K562 (cell line): ENCODE measurements around the gene PRICKLE3. TPM values are rescaled to one million over a fixed set of nuclear protein-coding genes. Genes with fewer than 3 reads are reported as not detected.

Experiments used
- ATAC-seq: fragments of 200-7000 bp; cut with Tn5 transposase; 3 replicates; pipeline ENCODE4 v1.9.1; 2020; ENCODE audit warnings: moderate library complexity
- BruUV-seq: library from RNA; stranded (reverse); fragments of 400-500 nt; replicated peaks from 2 replicates; lab custom pipeline; 2021; lab: Mats Ljungman, UMichigan
- CTCF ChIA-PET: fragments of 300-600 bp; formaldehyde crosslinking; extraction: SDS; loops from one replicate; lab custom pipeline; 2021; ENCODE audit warnings: low intra/inter-chr PET ratio; lab: Yijun Ruan, JAX
- POLR2A ChIA-PET: fragments of 300-600, 350-650 bp; sonication (Branson Sonifier 250); formaldehyde crosslinking; extraction: SDS; loops from one replicate; lab custom pipeline; 2021; ENCODE audit warnings: antibody characterized with exemption, inconsistent platforms; lab: Yijun Ruan, JAX
- DNase-seq, 4 experiments: peaks; one replicate each; pipeline versions ENCODE4 v3.0.0 to v3.0.0-alpha.2; 2011 to 2018; ENCODE audit warnings: low spot score in 3 of 4, mixed read lengths in 3 of 4; ENCODE audit errors: extremely low read depth in 1 of 4
- FAIRE-seq: peaks from 2 replicates; lab custom pipeline; 2011; peaks lifted over from hg19 to GRCh38; lab: Jason Lieb, UNC
- H2AFZ ChIP-seq: 2 replicates; pipeline ENCODE4 v1.6.0; 2011; ENCODE audit warnings: low read depth, low read length, control low read depth, inconsistent platforms
- H3K27ac ChIP-seq: fragments of 200-600 bp; 3 replicates; pipeline ENCODE4 v1.8.0; 2011; ENCODE audit warnings: low read depth, mild to moderate bottlenecking, control low read depth, inconsistent platforms, low read length, moderate library complexity, mixed read lengths; ENCODE audit errors: extremely low read depth
- H3K27me3 ChIP-seq, 2 experiments: fragments of 300-600 bp in 1 of 2; 2 replicates in 1 of 2; 3 replicates in 1 of 2; pipeline versions ENCODE4 v1.6.0 to v1.8.0; 2011; ENCODE audit warnings: inconsistent platforms in 2 of 2, low read length in 2 of 2, mild to moderate bottlenecking in 1 of 2, mixed read lengths in 1 of 2, moderate library complexity in 1 of 2; ENCODE audit not compliant: control insufficient read depth in 2 of 2, insufficient read depth in 2 of 2
- H3K36me3 ChIP-seq: fragments of 300-600 bp; 3 replicates; pipeline ENCODE4 v1.8.0; 2011; ENCODE audit warnings: mild to moderate bottlenecking, low read length, inconsistent platforms; ENCODE audit not compliant: control insufficient read depth, insufficient read depth
- H3K4me1 ChIP-seq, 2 experiments: fragments of 200-600 bp in 1 of 2; replicated peaks in 1 of 2; 2 replicates in 1 of 2; 3 replicates in 1 of 2; pipeline versions ENCODE4 v1.5.1 to v1.8.0; 2011; ENCODE audit warnings: inconsistent platforms in 2 of 2, low read length in 2 of 2, mild to moderate bottlenecking in 1 of 2, mixed read lengths in 1 of 2, moderate library complexity in 1 of 2; ENCODE audit not compliant: control insufficient read depth in 2 of 2, insufficient read depth in 2 of 2
- H3K4me2 ChIP-seq: 2 replicates; pipeline ENCODE4 v1.6.1; 2011; ENCODE audit warnings: low read length, control low read depth, inconsistent platforms, mixed read lengths; ENCODE audit not compliant: insufficient read depth
- H3K4me3 ChIP-seq: fragments of 200-600 bp; sonication (generic), shearing (Covaris generic); 2 replicates; pipeline ENCODE4 v1.5.1; 2016; ENCODE audit warnings: control low read depth, inconsistent platforms
- H3K79me2 ChIP-seq: fragments of 200-600 bp; 3 replicates; pipeline ENCODE4 v1.8.0; 2011; ENCODE audit warnings: low read length, inconsistent platforms; ENCODE audit not compliant: control insufficient read depth, insufficient read depth
- H3K9ac ChIP-seq, 2 experiments: 2 replicates each; pipeline versions ENCODE4 v1.6.0 to v1.6.1; 2011; ENCODE audit warnings: low read depth in 2 of 2, low read length in 2 of 2, control low read depth in 1 of 2, inconsistent platforms in 1 of 2, mild to moderate bottlenecking in 1 of 2, mixed read lengths in 1 of 2; ENCODE audit not compliant: insufficient read depth in 1 of 2
- H3K9me1 ChIP-seq: one replicate; pipeline ENCODE4 v1.6.0; 2011; ENCODE audit warnings: inconsistent platforms, mild to moderate bottlenecking, low read length, moderate library complexity; ENCODE audit not compliant: control insufficient read depth, insufficient read depth
- H3K9me3 ChIP-seq: replicated peaks from 2 replicates; pipeline ENCODE4 v1.5.1; 2011; ENCODE audit warnings: low read depth, low read length, inconsistent platforms; ENCODE audit not compliant: control insufficient read depth, insufficient read depth
- H4K20me1 ChIP-seq: replicated peaks from 2 replicates; pipeline ENCODE4 v1.6.1; 2011; ENCODE audit warnings: low read length, inconsistent platforms, mixed read lengths; ENCODE audit not compliant: control insufficient read depth, insufficient read depth
- DNMT1 ChIP-seq: fragments of 450-650 bp; IDR thresholded peaks from 2 replicates; pipeline ENCODE4 v1.6.1; 2016; ENCODE audit warnings: antibody characterized with exemption, mild to moderate bottlenecking
- GATA2 ChIP-seq: sonication (generic); formaldehyde crosslinking; IDR thresholded peaks from 2 replicates; pipeline ENCODE4 v1.4.0; 2020; ENCODE audit warnings: mild to moderate bottlenecking, missing genetic modification reagents
- KLF10 ChIP-seq: fragments of 250-450 bp; sonication (Bioruptor Pico); IDR thresholded peaks from 2 replicates; pipeline ENCODE4 v1.6.1; 2021; ENCODE audit warnings: matching md5 sums
- KLF16 ChIP-seq: IDR thresholded peaks from 2 replicates; pipeline ENCODE4 v1.6.1; 2016; ENCODE audit warnings: antibody characterized with exemption
- MAFG ChIP-seq: fragments of 450-650 bp; conservative IDR thresholded peaks from 2 replicates; pipeline ENCODE4 v1.6.1; 2016; ENCODE audit warnings: missing genetic modification characterization, missing compliant biosample characterization
- MIER1 ChIP-seq: fragments of 450-650 bp; IDR thresholded peaks from 2 replicates; pipeline ENCODE4 v1.6.1; 2016; ENCODE audit warnings: antibody characterized with exemption, mild to moderate bottlenecking, low read depth
- SAFB ChIP-seq: fragments of 200-400 bp; formaldehyde crosslinking; IDR thresholded peaks from 2 replicates; pipeline ENCODE4 v1.6.1; 2017; ENCODE audit warnings: low read depth, low read length, borderline replicate concordance
- SLC30A9 ChIP-seq: fragments of 250-450 bp; sonication (Bioruptor Pico); IDR thresholded peaks from 2 replicates; pipeline ENCODE4 v1.8.0; 2022; ENCODE audit warnings: mild to moderate bottlenecking, moderate library complexity
- SMAD2 ChIP-seq: fragments of 150-350 bp; IDR thresholded peaks from 2 replicates; pipeline ENCODE4 v1.6.1; 2014; ENCODE audit warnings: low read depth, mild to moderate bottlenecking, low read length
- SREBF2 ChIP-seq: sonication (generic); formaldehyde crosslinking; IDR thresholded peaks from 2 replicates; pipeline ENCODE4 v1.4.0; 2020; ENCODE audit warnings: mild to moderate bottlenecking, missing genetic modification reagents
- ZNF354B ChIP-seq: fragments of 250-450 bp; sonication (Bioruptor Pico); IDR thresholded peaks from 2 replicates; pipeline ENCODE4 v1.4.0; 2020
- WGBS: fragments of 100-300 bp; shearing (Covaris generic); methylation state at CpG from one replicate; pipeline ENCODE4 v1.1.6; 2016; ENCODE audit warnings: low coverage, mixed read lengths; ENCODE audit not compliant: insufficient coverage; ENCODE audit errors: missing lambda C conversion rate; 5-methylcytosine and 5-hydroxymethylcytosine counted together
- in situ Hi-C: fragments of 300-500 bp; cut with MboI; formaldehyde crosslinking; loops from 4 replicates; pipeline ENCODE4 v1.15.0; 2018; ENCODE audit warnings: inconsistent platforms, mixed read lengths
- intact Hi-C: fragments of 100-400 bp; cut with micrococcal nuclease; formaldehyde crosslinking; loops from 2 replicates; pipeline ENCODE4 v1.14.2; 2022
- polyA plus RNA-seq, 8 experiments: library from polyadenylated mRNA; depleted of rRNA in 4 of 8; stranded (reverse) in 5 of 8; unstranded in 3 of 8; fragments of >200 nt; fragmentation: Nextera tagmentation in 2 of 8; fragmentation: Illumina TruSeq in 1 of 8; extraction: Ambion mirVana in 2 of 8; extraction: Trizol in 1 of 8; gene quantifications; 2 replicates each; pipeline versions ENCODE4 v1.2.1 to v1.2.3, GENCODE V29; 2011 to 2014; ENCODE audit warnings: inconsistent platforms in 1 of 8, missing spikeins in 1 of 8
- total RNA-seq, 7 experiments: library from RNA; depleted of rRNA in 6 of 7; stranded (reverse); fragments of >200 nt in 6 of 7; fragmentation: Illumina TruSeq in 2 of 7; extraction: Trizol in 2 of 7; gene quantifications; 2 replicates each; pipeline versions ENCODE4 v1.2.1 to v1.2.3, GENCODE V29; 2011 to 2021; ENCODE audit warnings: low replicate concordance in 1 of 7
- TF ChIP-seq, protein P1 (sequence below), 2 experiments: fragments of 450-650 bp; formaldehyde crosslinking in 1 of 2; IDR thresholded peaks; 2 replicates each; pipeline versions ENCODE4 v1.4.0 to v1.6.1; 2014 to 2020; ENCODE audit warnings: mild to moderate bottlenecking in 2 of 2, borderline replicate concordance in 1 of 2, low read depth in 1 of 2
- TF ChIP-seq, protein P2 (sequence below): fragments of 250-450 bp; sonication (Bioruptor Pico); IDR thresholded peaks from 2 replicates; pipeline ENCODE4 v1.5.1; 2021; ENCODE audit warnings: mild to moderate bottlenecking

The PRICKLE3 gene
- total and polyA plus RNA-seq, 9 of the 15 experiments (the other 6 are each of a cell fraction or from before 2014, with no cell fraction given), result 1.1 to 44.3 (median 14.0) TPM

DNA sequence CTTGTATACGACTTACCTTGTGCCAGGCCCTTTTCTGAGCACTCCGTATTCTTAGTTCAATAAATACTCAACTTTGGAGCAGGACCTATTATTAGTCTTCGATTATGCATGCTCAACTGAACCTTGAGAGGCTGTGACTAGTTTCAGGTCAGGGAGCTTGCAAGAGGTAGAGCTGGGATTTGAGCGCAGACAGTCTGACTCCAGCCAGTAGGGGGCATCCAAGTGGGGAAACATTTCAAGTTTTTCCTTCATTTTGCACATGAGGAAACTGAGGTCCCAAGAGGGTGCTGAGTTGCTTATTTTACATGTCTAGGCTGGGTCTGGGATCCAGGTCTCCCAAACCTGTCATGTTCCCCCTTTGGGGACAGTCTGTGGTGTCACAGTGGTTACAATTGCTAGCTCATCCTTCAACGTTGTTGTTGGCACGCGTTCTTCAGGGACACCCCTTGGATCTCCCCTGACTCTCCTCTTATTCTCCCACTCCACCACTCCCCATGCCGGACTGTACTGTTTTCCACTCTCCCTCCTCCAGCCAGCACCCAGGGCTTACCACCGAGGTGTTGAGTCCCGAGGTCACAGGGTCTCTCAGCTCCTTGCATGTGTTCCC is 6.7 kb upstream of the PRICKLE3 start:
- intact Hi-C loops, result loop anchor here (5.0 kb wide), 1 partner anchor 46 kb away; no protein-coding TSS in a partner anchor
- TF ChIP-seq KLF10 (no peak), GATA2 (CRISPR knock-in tag) (no peak), SLC30A9 (CRISPR knock-in tag) (no peak), SREBF2 (0 out of 2 replicates have a peak, but pooled peaks have one; percentile 64), MAFG (tag) (0 out of 2 replicates have a peak, but pooled peaks have one; percentile 21), KLF16 (no peak), SAFB (no peak), ZNF354B (no peak), DNMT1 (no peak), MIER1 (0 out of 2 replicates have a peak, but pooled peaks have one; percentile 21), SMAD2 (no peak)
- TF ChIP-seq, protein P1, sequence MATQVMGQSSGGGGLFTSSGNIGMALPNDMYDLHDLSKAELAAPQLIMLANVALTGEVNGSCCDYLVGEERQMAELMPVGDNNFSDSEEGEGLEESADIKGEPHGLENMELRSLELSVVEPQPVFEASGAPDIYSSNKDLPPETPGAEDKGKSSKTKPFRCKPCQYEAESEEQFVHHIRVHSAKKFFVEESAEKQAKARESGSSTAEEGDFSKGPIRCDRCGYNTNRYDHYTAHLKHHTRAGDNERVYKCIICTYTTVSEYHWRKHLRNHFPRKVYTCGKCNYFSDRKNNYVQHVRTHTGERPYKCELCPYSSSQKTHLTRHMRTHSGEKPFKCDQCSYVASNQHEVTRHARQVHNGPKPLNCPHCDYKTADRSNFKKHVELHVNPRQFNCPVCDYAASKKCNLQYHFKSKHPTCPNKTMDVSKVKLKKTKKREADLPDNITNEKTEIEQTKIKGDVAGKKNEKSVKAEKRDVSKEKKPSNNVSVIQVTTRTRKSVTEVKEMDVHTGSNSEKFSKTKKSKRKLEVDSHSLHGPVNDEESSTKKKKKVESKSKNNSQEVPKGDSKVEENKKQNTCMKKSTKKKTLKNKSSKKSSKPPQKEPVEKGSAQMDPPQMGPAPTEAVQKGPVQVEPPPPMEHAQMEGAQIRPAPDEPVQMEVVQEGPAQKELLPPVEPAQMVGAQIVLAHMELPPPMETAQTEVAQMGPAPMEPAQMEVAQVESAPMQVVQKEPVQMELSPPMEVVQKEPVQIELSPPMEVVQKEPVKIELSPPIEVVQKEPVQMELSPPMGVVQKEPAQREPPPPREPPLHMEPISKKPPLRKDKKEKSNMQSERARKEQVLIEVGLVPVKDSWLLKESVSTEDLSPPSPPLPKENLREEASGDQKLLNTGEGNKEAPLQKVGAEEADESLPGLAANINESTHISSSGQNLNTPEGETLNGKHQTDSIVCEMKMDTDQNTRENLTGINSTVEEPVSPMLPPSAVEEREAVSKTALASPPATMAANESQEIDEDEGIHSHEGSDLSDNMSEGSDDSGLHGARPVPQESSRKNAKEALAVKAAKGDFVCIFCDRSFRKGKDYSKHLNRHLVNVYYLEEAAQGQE (IDR thresholded peaks at IDR 0.05; ENCODE audit: borderline replicate concordance), result peak; percentile 39; the same call in 1 of the 2 replicates
- TF ChIP-seq, protein P1 (CRISPR knock-in tag; IDR thresholded peaks at IDR 0.05; ENCODE audit: low read depth), result no peak
- TF ChIP-seq, protein P2, sequence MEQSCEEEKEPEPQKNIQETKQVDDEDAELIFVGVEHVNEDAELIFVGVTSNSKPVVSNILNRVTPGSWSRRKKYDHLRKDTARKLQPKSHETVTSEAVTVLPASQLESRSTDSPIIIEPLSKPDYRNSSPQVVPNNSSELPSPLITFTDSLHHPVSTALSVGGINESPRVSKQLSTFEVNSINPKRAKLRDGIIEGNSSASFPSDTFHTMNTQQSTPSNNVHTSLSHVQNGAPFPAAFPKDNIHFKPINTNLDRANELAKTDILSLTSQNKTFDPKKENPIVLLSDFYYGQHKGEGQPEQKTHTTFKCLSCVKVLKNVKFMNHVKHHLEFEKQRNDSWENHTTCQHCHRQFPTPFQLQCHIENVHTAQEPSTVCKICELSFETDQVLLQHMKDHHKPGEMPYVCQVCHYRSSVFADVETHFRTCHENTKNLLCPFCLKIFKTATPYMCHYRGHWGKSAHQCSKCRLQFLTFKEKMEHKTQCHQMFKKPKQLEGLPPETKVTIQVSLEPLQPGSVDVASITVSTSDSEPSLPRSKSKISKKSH (CRISPR knock-in tag), result no peak

More for the DNA sequence above, 6.7 kb upstream of the PRICKLE3 start:
- Histone ChIP-seq H3K4me3 (no peak overlapping the region), H3K9me1 (no peaks in the 10 kb centered on the region), H3K27ac (peak overlapping the region; percentile 63), H3K9ac (peak overlapping the region; percentile 23 to 84; a peak in 3 of 4 replicates), H3K79me2 (peaks cover 18% of the 10 kb centered on the region; the same call in 2 of the 3 replicates), H3K36me3 (no peaks in the 10 kb centered on the region), H2AFZ (peak overlapping the region; percentile 76), H3K4me2 (peak overlapping the region; percentile 55), H3K9me3 (no peaks in the 10 kb centered on the region), H3K27me3 (no peaks in the 10 kb centered on the region), H4K20me1 (no peaks in the 10 kb centered on the region), H3K4me1 (peaks cover 27 to 38% of the 10 kb centered on the region in 2 experiments; a peak in 4 of 5 replicates)
- CTCF ChIA-PET, result no interaction called here
- no peak for ATAC-seq
- no TSS peak for BruUV-seq
- peak in 2 of 4 experiments; percentile 45 to 69 for DNase-seq
- POLR2A ChIA-PET, result interaction anchor here (0.7 to 1.0 kb wide), 4 partner anchors 9 to 399 kb away, joined by 3 read pairs; partner anchors contain the start of gene PLP2
- 12% methylated on average over 3 of the region's 10 CpGs for WGBS
- FAIRE-seq, result peak; percentile 81
- in situ Hi-C loops, result no loop called here
